ENCODE measurements around the gene ADAMTS9. TPM values are rescaled to one million over a fixed set of nuclear protein-coding genes. Genes with fewer than 3 reads are reported as not detected.

The ADAMTS9 gene
- total RNA-seq, 1 experiment from 2014 or later: 0.46 TPM

DNA sequence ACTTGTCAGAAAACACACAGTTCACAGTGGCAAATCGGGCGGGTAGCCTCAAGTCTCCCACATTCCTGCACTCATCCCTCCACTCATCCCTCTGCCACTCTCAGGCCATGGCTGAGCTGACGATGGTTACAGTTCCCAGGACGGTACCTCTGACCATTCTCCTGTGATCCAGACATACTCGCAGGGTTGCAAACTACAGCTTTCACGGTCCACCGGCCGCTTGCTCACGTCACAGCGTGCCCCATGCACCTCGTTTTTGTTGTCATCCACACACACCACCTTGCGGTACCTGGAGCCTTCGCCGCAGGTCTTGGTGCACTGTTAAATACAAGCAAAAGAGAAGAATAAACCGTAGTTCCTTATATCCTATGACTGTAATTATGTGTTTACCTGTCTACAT, 137.1 kb downstream of the ADAMTS9 start:
- Histone ChIP-seq H3K27ac (ENCODE audit: insufficient read length, low read depth, low read length) (no peak overlapping the region), H2BK12ac (ENCODE audit: insufficient read length, low read depth, low read length) (no peak overlapping the region), H2AK5ac (ENCODE audit: insufficient read length, low read length) (no peak overlapping the region), H3K4ac (ENCODE audit: low read depth, low read length) (no peak overlapping the region), H3K56ac (ENCODE audit: insufficient read length, low read depth, low read length) (no peak overlapping the region), H3K27me3 (ENCODE audit: insufficient read depth, low read length) (no peaks in the 10 kb centered on the region), H3K14ac (ENCODE audit: insufficient read depth, low read length) (no peak overlapping the region), H3K23ac (ENCODE audit: insufficient read length, low read depth, low read length) (no peak overlapping the region), H3T11ph (ENCODE audit: low read length) (no peak overlapping the region), H2BK120ac (ENCODE audit: low read depth, low read length, poor library complexity, severe bottlenecking) (no peak overlapping the region), H2AFZ (ENCODE audit: low read length) (no peak overlapping the region), H3K79me1 (ENCODE audit: insufficient read depth, low read depth, low read length, poor library complexity, severe bottlenecking) (no peaks in the 10 kb centered on the region), H2BK5ac (ENCODE audit: insufficient read length, low read length) (no peak overlapping the region), H3K4me1 (ENCODE audit: insufficient read depth, low read length) (no peaks in the 10 kb centered on the region; the same call in 1 of the 2 replicates), H2BK20ac (ENCODE audit: low read depth, low read length, poor library complexity, severe bottlenecking) (no peak overlapping the region), H3K9ac (ENCODE audit: extremely low read depth, insufficient read length, low read length) (no peak overlapping the region), H4K5ac (ENCODE audit: insufficient read length, low read depth, low read length) (no peak overlapping the region), H3K79me2 (ENCODE audit: insufficient read depth, low read length) (no peaks in the 10 kb centered on the region), H4K8ac (replicated peaks; ENCODE audit: insufficient read length, low read depth, low read length) (no peak overlapping the region), H3K18ac (ENCODE audit: insufficient read length, low read depth, low read length) (no peak overlapping the region), H2BK15ac (ENCODE audit: low read depth, low read length) (no peak overlapping the region), H3K4me2 (ENCODE audit: insufficient read depth, insufficient read length, low read length) (no peak overlapping the region), H3K23me2 (ENCODE audit: insufficient read length, low read depth, low read length, poor library complexity, severe bottlenecking) (no peaks in the 10 kb centered on the region), H3K9me3 (ENCODE audit: control insufficient read depth, low read depth, low read length) (no peaks in the 10 kb centered on the region), H4K91ac (ENCODE audit: insufficient read length, low read depth, low read length) (no peak overlapping the region), H4K20me1 (ENCODE audit: control insufficient read depth, insufficient read depth, insufficient read length) (no peaks in the 10 kb centered on the region)
- H3K9me3 Mint-ChIP-seq: no peaks in the 10 kb centered on the region
- no peak overlapping the region for H3K4me3 Mint-ChIP-seq
- TF ChIP-seq, protein P1, sequence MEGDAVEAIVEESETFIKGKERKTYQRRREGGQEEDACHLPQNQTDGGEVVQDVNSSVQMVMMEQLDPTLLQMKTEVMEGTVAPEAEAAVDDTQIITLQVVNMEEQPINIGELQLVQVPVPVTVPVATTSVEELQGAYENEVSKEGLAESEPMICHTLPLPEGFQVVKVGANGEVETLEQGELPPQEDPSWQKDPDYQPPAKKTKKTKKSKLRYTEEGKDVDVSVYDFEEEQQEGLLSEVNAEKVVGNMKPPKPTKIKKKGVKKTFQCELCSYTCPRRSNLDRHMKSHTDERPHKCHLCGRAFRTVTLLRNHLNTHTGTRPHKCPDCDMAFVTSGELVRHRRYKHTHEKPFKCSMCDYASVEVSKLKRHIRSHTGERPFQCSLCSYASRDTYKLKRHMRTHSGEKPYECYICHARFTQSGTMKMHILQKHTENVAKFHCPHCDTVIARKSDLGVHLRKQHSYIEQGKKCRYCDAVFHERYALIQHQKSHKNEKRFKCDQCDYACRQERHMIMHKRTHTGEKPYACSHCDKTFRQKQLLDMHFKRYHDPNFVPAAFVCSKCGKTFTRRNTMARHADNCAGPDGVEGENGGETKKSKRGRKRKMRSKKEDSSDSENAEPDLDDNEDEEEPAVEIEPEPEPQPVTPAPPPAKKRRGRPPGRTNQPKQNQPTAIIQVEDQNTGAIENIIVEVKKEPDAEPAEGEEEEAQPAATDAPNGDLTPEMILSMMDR (conservative IDR thresholded peaks at IDR 0.05): no peak
- H3K36me3 Mint-ChIP-seq (ENCODE audit: insufficient read depth in 1 of 3, low read depth in 3 of 3): no peaks in the 10 kb centered on the region
- no peaks in the 10 kb centered on the region for H3K27me3 Mint-ChIP-seq (ENCODE audit: low read depth)
- no peak for DNase-seq
- H3K4me1 Mint-ChIP-seq: peaks cover 2 to 12% of the 10 kb centered on the region in 2 experiments; a peak in 3 of 4 replicates
- no peak overlapping the region for H3K27ac Mint-ChIP-seq
- WGBS (ENCODE audit: extremely low coverage, insufficient read length, low lambda C conversion rate): no CpG with 5 or more reads among the region's 15 CpGs
